Fibroblast of villous mesenchyme (primary cell): ENCODE data around the gene FRY. TPM values are rescaled to one million over a fixed set of nuclear protein-coding genes. Genes with fewer than 3 reads are reported as not detected.
A peak's percentile ranks its signal among the peaks of the same experiment; 100 is the strongest.

Experiments used
- DNase-seq: peaks from one replicate; pipeline ENCODE4 v3.0.0-alpha.2; 2010; ENCODE audit warnings: low read depth
- H3K4me3 ChIP-seq: 2 replicates; pipeline ENCODE4 v1.5.1; 2011; ENCODE audit warnings: low read depth, mild to moderate bottlenecking, low read length
- total RNA-seq: library from RNA; depleted of rRNA; stranded (reverse); fragments of >200 nt; gene quantifications from 2 replicates; pipeline ENCODE4 v1.2.3, GENCODE V29; 2012
- TF ChIP-seq, protein P1 (sequence below): IDR thresholded peaks from 2 replicates; pipeline ENCODE4 v1.5.1; 2012; ENCODE audit warnings: low read depth, mild to moderate bottlenecking, low read length; ENCODE audit not compliant: insufficient read depth

Gene FRY
- total RNA-seq, 1 donor: 27.2 TPM

DNA sequence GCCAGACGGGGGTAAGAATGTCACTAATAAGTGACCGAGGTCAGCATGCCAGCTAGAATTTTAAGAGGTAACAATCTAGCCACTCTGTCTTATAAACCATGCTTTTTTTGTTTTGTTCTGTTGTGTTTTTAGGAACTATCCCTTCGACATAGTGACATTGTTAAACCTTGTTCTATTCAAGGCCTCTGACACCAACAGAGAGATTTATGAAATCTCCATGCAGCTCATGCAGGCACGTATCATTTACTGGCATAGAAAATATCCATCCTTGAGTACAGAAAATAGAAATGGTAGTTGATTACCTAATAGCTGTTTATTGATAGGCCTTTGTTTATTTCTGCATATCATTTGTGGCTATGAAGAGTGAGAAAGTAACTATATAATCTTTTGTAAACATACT lies 170.2 kb downstream of the FRY start:
- DNase-seq: no peak
- TF ChIP-seq, protein P1, sequence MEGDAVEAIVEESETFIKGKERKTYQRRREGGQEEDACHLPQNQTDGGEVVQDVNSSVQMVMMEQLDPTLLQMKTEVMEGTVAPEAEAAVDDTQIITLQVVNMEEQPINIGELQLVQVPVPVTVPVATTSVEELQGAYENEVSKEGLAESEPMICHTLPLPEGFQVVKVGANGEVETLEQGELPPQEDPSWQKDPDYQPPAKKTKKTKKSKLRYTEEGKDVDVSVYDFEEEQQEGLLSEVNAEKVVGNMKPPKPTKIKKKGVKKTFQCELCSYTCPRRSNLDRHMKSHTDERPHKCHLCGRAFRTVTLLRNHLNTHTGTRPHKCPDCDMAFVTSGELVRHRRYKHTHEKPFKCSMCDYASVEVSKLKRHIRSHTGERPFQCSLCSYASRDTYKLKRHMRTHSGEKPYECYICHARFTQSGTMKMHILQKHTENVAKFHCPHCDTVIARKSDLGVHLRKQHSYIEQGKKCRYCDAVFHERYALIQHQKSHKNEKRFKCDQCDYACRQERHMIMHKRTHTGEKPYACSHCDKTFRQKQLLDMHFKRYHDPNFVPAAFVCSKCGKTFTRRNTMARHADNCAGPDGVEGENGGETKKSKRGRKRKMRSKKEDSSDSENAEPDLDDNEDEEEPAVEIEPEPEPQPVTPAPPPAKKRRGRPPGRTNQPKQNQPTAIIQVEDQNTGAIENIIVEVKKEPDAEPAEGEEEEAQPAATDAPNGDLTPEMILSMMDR: no peak
- no peak overlapping the region for H3K4me3 ChIP-seq

DNA sequence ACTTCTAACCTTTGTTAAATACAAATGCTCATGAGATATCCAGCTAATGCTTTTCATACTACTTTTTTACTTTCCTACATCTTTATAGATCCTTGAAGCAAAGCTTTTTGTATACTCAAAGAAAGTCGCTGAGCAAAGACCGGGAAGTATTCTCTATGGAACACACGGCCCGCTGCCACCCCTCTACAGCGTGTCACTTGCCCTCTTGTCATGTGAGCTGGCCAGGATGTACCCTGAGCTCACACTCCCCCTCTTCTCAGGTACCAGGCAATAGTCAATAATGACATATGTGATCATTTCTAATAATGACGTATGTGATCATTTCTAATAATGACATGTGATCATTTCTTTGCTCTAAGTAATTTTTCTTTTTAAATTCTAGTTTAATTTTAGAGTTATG lies 170.7 kb downstream of the FRY start:
- TF ChIP-seq, protein P1: no peak
- no peak for DNase-seq
- no peak overlapping the region for H3K4me3 ChIP-seq

DNA sequence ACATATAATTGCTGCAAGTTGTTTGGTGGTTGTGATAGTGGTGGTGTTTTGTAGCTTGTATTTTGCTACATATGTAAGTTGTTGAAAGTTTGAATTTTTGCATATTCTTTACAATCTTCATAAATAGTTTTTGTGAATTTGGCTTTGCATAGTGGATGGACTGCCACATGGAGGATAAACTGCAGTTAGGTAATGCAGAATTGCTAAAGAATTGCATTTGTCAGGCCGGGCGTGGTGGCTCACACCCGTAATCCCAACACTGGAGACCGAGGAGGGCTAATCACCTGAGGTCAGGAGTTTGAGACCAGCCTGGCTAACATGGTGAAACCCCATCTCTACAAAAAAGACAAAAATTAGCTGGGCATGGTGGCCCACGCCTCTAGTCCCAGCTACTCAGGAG lies 171.6 kb downstream of the FRY start:
- TF ChIP-seq, protein P1: no peak
- H3K4me3 ChIP-seq: no peak overlapping the region
- DNase-seq: no peak

DNA sequence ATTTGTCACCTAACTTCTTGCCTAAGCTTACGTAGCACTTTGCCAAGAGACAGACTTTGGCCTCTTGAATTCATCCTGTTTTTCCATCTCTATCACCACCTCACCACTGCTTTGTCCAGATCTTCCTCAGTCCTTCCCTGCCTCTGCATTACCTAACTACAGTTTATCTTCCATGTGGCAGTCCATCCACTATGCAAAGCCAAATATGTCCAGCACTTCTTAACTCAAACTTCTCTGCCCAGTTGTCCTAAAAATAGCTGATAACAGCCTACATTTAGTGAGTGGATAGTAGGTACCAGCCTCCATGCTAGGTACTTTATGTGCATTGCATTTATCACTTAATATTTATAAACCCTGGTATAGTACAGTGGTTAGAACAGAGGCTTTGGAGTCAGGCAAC lies 172.2 kb downstream of the FRY start:
- TF ChIP-seq, protein P1: no peak
- no peak overlapping the region for H3K4me3 ChIP-seq
- no peak for DNase-seq

DNA sequence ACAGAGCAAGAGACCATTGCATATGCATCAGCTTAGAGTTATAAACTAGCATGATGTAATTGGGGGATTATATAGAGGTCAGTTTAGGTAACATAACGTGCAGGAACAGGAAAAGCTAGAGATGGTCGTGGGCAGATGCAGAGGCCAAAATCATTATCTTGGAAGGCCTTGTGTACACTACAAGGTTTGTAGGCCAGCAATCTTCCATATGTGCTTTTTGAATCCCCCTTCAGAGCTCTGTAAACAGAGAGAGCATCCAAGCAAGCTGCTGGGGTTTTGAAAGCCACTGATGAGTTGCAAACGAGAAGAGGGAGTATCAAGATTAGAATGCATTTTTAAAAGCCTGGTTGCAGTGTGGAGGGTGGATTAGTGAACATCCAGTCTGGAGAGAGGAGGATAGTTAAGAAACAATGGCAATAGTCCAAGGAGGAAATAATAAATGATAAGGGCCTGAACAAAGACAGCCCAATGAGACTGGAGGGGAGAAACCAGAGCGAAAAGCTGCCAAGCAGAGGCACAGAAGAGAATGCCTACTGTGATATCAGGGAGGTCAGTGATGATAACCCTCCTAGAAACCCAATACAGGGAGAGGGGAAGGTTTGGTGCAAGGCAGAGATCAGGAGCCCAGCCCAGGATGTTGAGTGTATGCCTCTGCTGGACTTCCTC lies 174.0 kb downstream of the FRY start:
- peak; percentile 98 for DNase-seq
- peak overlapping the region; percentile 41 for H3K4me3 ChIP-seq
- TF ChIP-seq, protein P1: no peak

GRCh38 chr13:32206097-32206740 lies 174.6 kb downstream of the FRY start:
- H3K4me3 ChIP-seq: peak overlapping the region; percentile 41
- DNase-seq: peak; percentile 65
- TF ChIP-seq, protein P1: no peak
